Astrocyte (in vitro differentiated cells and primary cell): ENCODE data around the gene THSD7B. TPM values are rescaled to one million over a fixed set of nuclear protein-coding genes. Genes with fewer than 3 reads are reported as not detected.

Source experiments
- DNase-seq: peaks from one replicate; pipeline ENCODE4 v3.0.0-alpha.2; 2010; ENCODE audit warnings: low read depth
- FAIRE-seq: peaks from 2 replicates; lab custom pipeline; 2011; peaks lifted over from hg19 to GRCh38; lab: Jason Lieb, UNC
- H2AFZ ChIP-seq: 2 replicates; pipeline ENCODE4 v1.6.0; 2012; ENCODE audit warnings: low read depth, low read length, inconsistent platforms
- H3K27ac ChIP-seq: 2 replicates; pipeline ENCODE4 v1.5.1; 2011; ENCODE audit warnings: low read depth, low read length, inconsistent platforms
- H3K27me3 ChIP-seq: 2 replicates; pipeline ENCODE4 v1.6.0; 2011; ENCODE audit warnings: low read length, inconsistent platforms; ENCODE audit not compliant: insufficient read depth
- H3K36me3 ChIP-seq: 2 replicates; pipeline ENCODE4 v1.5.1; 2011; ENCODE audit warnings: low read length, inconsistent platforms; ENCODE audit not compliant: insufficient read depth
- H3K4me1 ChIP-seq: 2 replicates; pipeline ENCODE4 v1.5.1; 2011; ENCODE audit warnings: low read length, inconsistent platforms; ENCODE audit not compliant: insufficient read depth
- H3K4me2 ChIP-seq: 2 replicates; pipeline ENCODE4 v1.6.0; 2012; ENCODE audit warnings: low read length, inconsistent platforms
- H3K4me3 ChIP-seq: 2 replicates; pipeline ENCODE4 v1.5.1; 2011; ENCODE audit warnings: low read depth, mild to moderate bottlenecking, low read length, inconsistent platforms; ENCODE audit not compliant: insufficient read depth
- H3K79me2 ChIP-seq: 2 replicates; pipeline ENCODE4 v1.6.0; 2012; ENCODE audit warnings: mild to moderate bottlenecking, low read length, inconsistent platforms; ENCODE audit not compliant: insufficient read depth
- H3K9ac ChIP-seq: 2 replicates; pipeline ENCODE4 v1.6.0; 2012; ENCODE audit warnings: mild to moderate bottlenecking, low read length, inconsistent platforms
- H3K9me3 ChIP-seq: 2 replicates; pipeline ENCODE4 v1.5.1; 2012; ENCODE audit warnings: low read depth, mild to moderate bottlenecking, low read length, inconsistent platforms; ENCODE audit not compliant: insufficient read depth
- H4K20me1 ChIP-seq: 2 replicates; pipeline ENCODE4 v1.6.0; 2012; ENCODE audit warnings: low read length, inconsistent platforms; ENCODE audit not compliant: insufficient read depth
- H3K27ac Mint-ChIP-seq: one replicate; pipeline ENCODE4 v1.8.0; 2021; ENCODE audit warnings: mild to moderate bottlenecking, mixed read lengths; ENCODE audit not compliant: unreplicated experiment
- H3K27me3 Mint-ChIP-seq: one replicate; pipeline ENCODE4 v1.8.0; 2021; ENCODE audit warnings: low read depth, mixed read lengths; ENCODE audit not compliant: unreplicated experiment
- H3K36me3 Mint-ChIP-seq: one replicate; pipeline ENCODE4 v1.8.0; 2021; ENCODE audit warnings: low read depth, mixed read lengths; ENCODE audit not compliant: unreplicated experiment
- H3K4me1 Mint-ChIP-seq: one replicate; pipeline ENCODE4 v1.8.0; 2021; ENCODE audit warnings: low read depth, mixed read lengths; ENCODE audit not compliant: unreplicated experiment
- H3K4me3 Mint-ChIP-seq: one replicate; pipeline ENCODE4 v1.8.0; 2021; ENCODE audit warnings: mild to moderate bottlenecking, moderate library complexity, mixed read lengths; ENCODE audit not compliant: unreplicated experiment
- H3K9me3 Mint-ChIP-seq: one replicate; pipeline ENCODE4 v1.8.0; 2021; ENCODE audit warnings: mild to moderate bottlenecking, mixed read lengths; ENCODE audit not compliant: unreplicated experiment
- EZH2 ChIP-seq: IDR thresholded peaks from 2 replicates; pipeline ENCODE4 v1.6.1; 2012; ENCODE audit warnings: mild to moderate bottlenecking, low read length, inconsistent platforms; ENCODE audit not compliant: insufficient read depth
- total RNA-seq: library from RNA; stranded (reverse); gene quantifications from 2 replicates; pipeline ENCODE4 v1.2.1, GENCODE V29; 2021
- TF ChIP-seq, protein P1 (sequence below): IDR thresholded peaks from 2 replicates; pipeline ENCODE4 v1.5.1; 2011; ENCODE audit warnings: low read depth, mild to moderate bottlenecking, inconsistent platforms, low read length, moderate library complexity; ENCODE audit not compliant: insufficient read depth

Gene THSD7B
- total RNA-seq, 1 donor from 2014 or later, result 0.18 TPM

DNA sequence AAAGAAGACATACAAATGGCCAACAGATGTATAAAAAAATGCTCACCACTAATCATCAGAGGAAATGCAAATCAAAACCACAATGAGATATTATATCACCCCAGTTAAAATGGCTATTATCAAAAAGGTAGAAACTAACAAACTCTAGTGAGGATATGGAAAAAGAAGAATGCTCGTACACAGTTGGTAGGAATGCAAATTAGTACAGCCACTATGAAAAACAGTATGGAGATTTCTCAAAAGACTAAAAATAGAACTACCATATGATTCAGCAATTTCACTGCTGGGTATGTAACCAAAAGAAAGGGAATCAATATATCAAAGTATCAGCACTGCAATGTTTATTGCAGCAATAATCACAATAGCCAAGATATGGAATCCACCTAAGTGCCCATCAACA is 679.6 kb downstream of the THSD7B start:
- H3K36me3 Mint-ChIP-seq, result no peaks in the 10 kb centered on the region
- H3K79me2 ChIP-seq, result no peaks in the 10 kb centered on the region
- no peaks in the 10 kb centered on the region for H3K4me1 Mint-ChIP-seq
- H3K4me3 ChIP-seq, result no peak overlapping the region
- no peak overlapping the region for H2AFZ ChIP-seq
- no peak overlapping the region for H3K27ac ChIP-seq
- H3K27me3 ChIP-seq, result no peaks in the 10 kb centered on the region
- no peaks in the 10 kb centered on the region for H4K20me1 ChIP-seq
- H3K27ac Mint-ChIP-seq, result no peak overlapping the region
- H3K9me3 Mint-ChIP-seq, result peaks cover 2% of the 10 kb centered on the region
- no peak for TF ChIP-seq EZH2
- TF ChIP-seq, protein P1, sequence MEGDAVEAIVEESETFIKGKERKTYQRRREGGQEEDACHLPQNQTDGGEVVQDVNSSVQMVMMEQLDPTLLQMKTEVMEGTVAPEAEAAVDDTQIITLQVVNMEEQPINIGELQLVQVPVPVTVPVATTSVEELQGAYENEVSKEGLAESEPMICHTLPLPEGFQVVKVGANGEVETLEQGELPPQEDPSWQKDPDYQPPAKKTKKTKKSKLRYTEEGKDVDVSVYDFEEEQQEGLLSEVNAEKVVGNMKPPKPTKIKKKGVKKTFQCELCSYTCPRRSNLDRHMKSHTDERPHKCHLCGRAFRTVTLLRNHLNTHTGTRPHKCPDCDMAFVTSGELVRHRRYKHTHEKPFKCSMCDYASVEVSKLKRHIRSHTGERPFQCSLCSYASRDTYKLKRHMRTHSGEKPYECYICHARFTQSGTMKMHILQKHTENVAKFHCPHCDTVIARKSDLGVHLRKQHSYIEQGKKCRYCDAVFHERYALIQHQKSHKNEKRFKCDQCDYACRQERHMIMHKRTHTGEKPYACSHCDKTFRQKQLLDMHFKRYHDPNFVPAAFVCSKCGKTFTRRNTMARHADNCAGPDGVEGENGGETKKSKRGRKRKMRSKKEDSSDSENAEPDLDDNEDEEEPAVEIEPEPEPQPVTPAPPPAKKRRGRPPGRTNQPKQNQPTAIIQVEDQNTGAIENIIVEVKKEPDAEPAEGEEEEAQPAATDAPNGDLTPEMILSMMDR, result no peak
- no peak overlapping the region for H3K9ac ChIP-seq
- DNase-seq, result no peak
- H3K4me1 ChIP-seq, result no peaks in the 10 kb centered on the region
- H3K36me3 ChIP-seq, result no peaks in the 10 kb centered on the region
- H3K4me2 ChIP-seq, result no peak overlapping the region
- H3K4me3 Mint-ChIP-seq, result no peak overlapping the region
- no peak for FAIRE-seq
- H3K9me3 ChIP-seq, result no peaks in the 10 kb centered on the region
- H3K27me3 Mint-ChIP-seq, result no peaks in the 10 kb centered on the region

DNA sequence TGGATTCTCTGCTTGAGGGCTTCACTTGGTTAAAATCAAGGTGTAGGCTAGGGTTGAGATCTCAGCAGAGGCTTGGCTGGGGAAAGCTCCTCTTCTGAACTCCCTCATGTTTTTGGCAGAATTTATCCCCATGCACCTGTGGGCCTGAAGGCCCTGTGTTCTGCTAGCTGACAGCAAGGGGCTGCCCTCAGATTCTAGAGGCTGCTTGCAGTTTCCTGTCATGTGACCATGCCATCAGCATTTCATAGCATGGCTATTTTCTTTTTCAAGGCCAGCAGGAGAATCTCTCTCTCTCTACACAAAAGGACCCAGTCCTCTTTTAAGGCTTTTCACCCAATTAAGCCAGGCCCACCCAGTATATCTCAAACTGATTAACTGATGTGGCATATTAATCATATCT is 684.1 kb downstream of the THSD7B start:
- Histone ChIP-seq H3K4me2 (no peak overlapping the region), H3K4me1 (no peaks in the 10 kb centered on the region), H4K20me1 (no peaks in the 10 kb centered on the region), H3K9ac (no peak overlapping the region), H3K79me2 (no peaks in the 10 kb centered on the region), H2AFZ (no peak overlapping the region), H3K9me3 (no peaks in the 10 kb centered on the region), H3K27me3 (no peaks in the 10 kb centered on the region), H3K4me3 (no peak overlapping the region), H3K27ac (no peak overlapping the region), H3K36me3 (no peaks in the 10 kb centered on the region)
- H3K27ac Mint-ChIP-seq, result no peak overlapping the region
- H3K4me1 Mint-ChIP-seq, result no peaks in the 10 kb centered on the region
- TF ChIP-seq, protein P1, result no peak
- no peak for TF ChIP-seq EZH2
- FAIRE-seq (no peak), DNase-seq (no peak)
- no peaks in the 10 kb centered on the region for H3K27me3 Mint-ChIP-seq
- H3K9me3 Mint-ChIP-seq, result peaks cover 2% of the 10 kb centered on the region
- H3K4me3 Mint-ChIP-seq, result no peak overlapping the region
- H3K36me3 Mint-ChIP-seq, result no peaks in the 10 kb centered on the region

DNA sequence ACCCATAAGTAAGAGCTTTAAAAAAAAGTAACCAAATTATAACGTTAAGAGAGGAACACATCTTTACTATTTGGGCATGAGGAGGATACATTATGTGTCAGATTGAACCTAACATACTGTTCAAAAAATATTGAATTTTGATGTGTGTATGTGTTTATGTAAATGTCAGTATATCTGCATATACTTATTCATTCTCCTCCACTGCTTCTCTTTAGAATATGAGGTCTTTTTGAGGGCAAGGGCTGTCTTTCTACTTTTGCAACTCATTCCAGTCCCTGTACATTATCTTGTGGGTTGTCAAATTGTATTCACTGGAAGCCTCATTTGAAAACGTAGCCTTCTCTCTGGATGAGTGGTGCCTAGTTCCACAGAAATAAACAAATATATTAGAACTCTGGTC is 689.5 kb downstream of the THSD7B start:
- no peaks in the 10 kb centered on the region for H3K9me3 ChIP-seq
- Mint-ChIP-seq H3K9me3 (peaks cover 2% of the 10 kb centered on the region), H3K27me3 (no peaks in the 10 kb centered on the region), H3K4me1 (no peaks in the 10 kb centered on the region), H3K4me3 (no peak overlapping the region), H3K27ac (no peak overlapping the region), H3K36me3 (no peaks in the 10 kb centered on the region)
- no peak overlapping the region for H3K4me2 ChIP-seq
- H3K4me3 ChIP-seq, result no peak overlapping the region
- no peak for DNase-seq
- no peak overlapping the region for H3K27ac ChIP-seq
- TF ChIP-seq, protein P1, result no peak
- no peak for TF ChIP-seq EZH2
- FAIRE-seq, result no peak
- H3K9ac ChIP-seq, result no peak overlapping the region
- no peaks in the 10 kb centered on the region for H3K36me3 ChIP-seq
- no peaks in the 10 kb centered on the region for H3K79me2 ChIP-seq
- H3K4me1 ChIP-seq, result no peaks in the 10 kb centered on the region
- H4K20me1 ChIP-seq, result no peaks in the 10 kb centered on the region
- no peak overlapping the region for H2AFZ ChIP-seq
- no peaks in the 10 kb centered on the region for H3K27me3 ChIP-seq
